ENCODE results near the gene COL8A2. TPM values are rescaled to one million over a fixed set of nuclear protein-coding genes. Genes with fewer than 3 reads are reported as not detected.

Gene COL8A2
- total RNA-seq, 1 experiment from 2014 or later: 0.20 TPM

- DNase-seq (ENCODE audit: extremely low read depth, low read depth): no peak
Measured at GRCh38 chr1:36157973-36158826, 33.2 kb upstream of the COL8A2 start.

- DNase-seq (ENCODE audit: extremely low read depth, low read depth): no peak
Measured at GRCh38 chr1:36157115-36157903, 32.3 kb upstream of the COL8A2 start.

- no peak for DNase-seq (ENCODE audit: extremely low read depth, low read depth)
Measured at GRCh38 chr1:36156329-36157114, 31.5 kb upstream of the COL8A2 start.

- peak; percentile 58 for DNase-seq (ENCODE audit: extremely low read depth, low read depth)
Measured at GRCh38 chr1:36155408-36156328, 30.6 kb upstream of the COL8A2 start, which contains the start of gene MAP7D1. Gene MAP7D1, plus strand, starts transcription at chr1:36156160. Its CDS starts 258 bp downstream, at chr1:36156418.

GRCh38 chr1:36154765-36155407, 29.9 kb upstream of the COL8A2 start:
- DNase-seq (ENCODE audit: extremely low read depth, low read depth): no peak

- no peak for DNase-seq (ENCODE audit: extremely low read depth, low read depth)
Measured at GRCh38 chr1:36154335-36154734, 29.3 kb upstream of the COL8A2 start.

GRCh38 chr1:36153476-36153875, 28.5 kb upstream of the COL8A2 start:
- no peak for DNase-seq (ENCODE audit: extremely low read depth, low read depth)

- no peak for DNase-seq (ENCODE audit: extremely low read depth, low read depth)
Measured at GRCh38 chr1:36151845-36152203, 26.8 kb upstream of the COL8A2 start.

GRCh38 chr1:36151134-36151844, 26.3 kb upstream of the COL8A2 start:
- no peak for DNase-seq (ENCODE audit: extremely low read depth, low read depth)

GRCh38 chr1:36150296-36151133, 25.5 kb upstream of the COL8A2 start:
- peak; percentile 88 for DNase-seq (ENCODE audit: extremely low read depth, low read depth)

- DNase-seq (ENCODE audit: extremely low read depth, low read depth): no peak
Measured at GRCh38 chr1:36149973-36150295, 24.9 kb upstream of the COL8A2 start.

- peak; percentile 98 for DNase-seq (ENCODE audit: extremely low read depth, low read depth)
Measured at GRCh38 chr1:36149237-36149972, 24.4 kb upstream of the COL8A2 start, which contains the start of gene TRAPPC3. Gene TRAPPC3, minus strand, starts transcription at chr1:36149486. Its CDS starts 108 bp downstream, at chr1:36149378.

- DNase-seq (ENCODE audit: extremely low read depth, low read depth): no peak
Measured at GRCh38 chr1:36148821-36149236, 23.8 kb upstream of the COL8A2 start.

GRCh38 chr1:36144413-36144812, 19.4 kb upstream of the COL8A2 start:
- no peak for DNase-seq (ENCODE audit: extremely low read depth, low read depth)

- no peak for DNase-seq (ENCODE audit: extremely low read depth, low read depth)
Measured at GRCh38 chr1:36143424-36143823, 18.4 kb upstream of the COL8A2 start.

GRCh38 chr1:36142121-36142520, 17.1 kb upstream of the COL8A2 start:
- no peak for DNase-seq (ENCODE audit: extremely low read depth, low read depth)

GRCh38 chr1:36139521-36139920, 14.5 kb upstream of the COL8A2 start:
- DNase-seq (ENCODE audit: extremely low read depth, low read depth): no peak
